Measurements from ENCODE around the gene TMEM30A.

The TMEM30A gene

GRCh38 chr6:75317503-75318206 is 33.1 kb upstream of the TMEM30A start:
- DNase-seq (ENCODE audit: low spot score): no peak
- no peak for TF ChIP-seq CTCF (IDR thresholded peaks at IDR 0.05; ENCODE audit: extremely low read depth, missing control alignments)

GRCh38 chr6:75315978-75316377 is 31.4 kb upstream of the TMEM30A start:
- TF ChIP-seq CTCF (IDR thresholded peaks at IDR 0.05; ENCODE audit: extremely low read depth, missing control alignments): no peak
- no peak for DNase-seq (ENCODE audit: low spot score)

- TF ChIP-seq CTCF (IDR thresholded peaks at IDR 0.05; ENCODE audit: extremely low read depth, missing control alignments): no peak
- no peak for DNase-seq (ENCODE audit: low spot score)
Measured at GRCh38 chr6:75308250-75308988, 23.8 kb upstream of the TMEM30A start.

DNA sequence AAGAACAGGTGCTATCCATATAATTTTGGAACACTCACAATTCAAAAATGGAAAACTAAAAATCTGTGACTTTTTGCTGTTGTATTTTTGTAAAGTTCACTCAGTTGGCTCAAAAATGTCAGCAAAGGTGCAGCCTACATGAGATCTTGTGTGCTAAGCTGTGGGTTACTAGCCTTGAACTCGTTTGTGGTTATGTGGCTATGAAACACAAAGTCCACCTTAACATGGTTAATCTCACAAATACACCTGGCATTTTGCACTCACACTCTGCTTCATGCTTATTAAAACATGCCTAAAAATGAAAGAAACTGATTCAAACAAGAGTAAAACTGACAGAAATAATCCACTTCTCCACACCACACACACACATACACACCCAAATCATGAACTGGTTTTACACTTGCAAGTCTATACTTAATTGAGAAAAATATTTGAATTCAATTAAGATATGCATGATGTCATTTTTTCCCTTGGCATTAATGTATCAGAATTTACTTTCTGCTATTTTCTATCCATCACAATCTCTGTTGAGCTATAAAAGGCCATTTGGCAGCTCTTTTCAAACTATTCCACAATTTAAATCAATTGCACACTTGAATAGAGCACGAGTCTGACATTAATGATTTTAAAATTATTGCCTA is 22.9 kb upstream of the TMEM30A start:
- TF ChIP-seq CTCF (IDR thresholded peaks at IDR 0.05; ENCODE audit: extremely low read depth, missing control alignments): no peak
- no peak for DNase-seq (ENCODE audit: low spot score)

DNA sequence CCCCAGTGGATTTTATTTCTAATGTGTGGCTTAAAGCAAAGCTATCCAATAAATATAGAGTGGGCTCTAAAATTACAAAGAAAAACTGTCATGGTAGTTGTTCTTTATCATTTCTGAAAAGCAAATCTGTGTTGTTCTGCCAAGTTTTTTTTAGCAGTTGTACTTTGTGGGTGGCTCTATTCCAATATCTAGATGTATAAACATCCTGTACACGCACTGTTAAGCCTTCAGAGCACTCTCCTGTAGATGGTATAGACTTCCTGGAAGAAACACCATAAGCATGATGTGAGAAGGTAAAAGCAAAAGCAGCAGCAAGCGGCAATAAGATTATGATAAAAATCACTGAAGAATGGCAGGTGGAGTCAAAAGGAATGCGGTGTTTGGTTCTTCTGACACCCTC is 21.5 kb upstream of the TMEM30A start:
- no peak for TF ChIP-seq CTCF (IDR thresholded peaks at IDR 0.05; ENCODE audit: extremely low read depth, missing control alignments)
- no peak for DNase-seq (ENCODE audit: low spot score)

DNA sequence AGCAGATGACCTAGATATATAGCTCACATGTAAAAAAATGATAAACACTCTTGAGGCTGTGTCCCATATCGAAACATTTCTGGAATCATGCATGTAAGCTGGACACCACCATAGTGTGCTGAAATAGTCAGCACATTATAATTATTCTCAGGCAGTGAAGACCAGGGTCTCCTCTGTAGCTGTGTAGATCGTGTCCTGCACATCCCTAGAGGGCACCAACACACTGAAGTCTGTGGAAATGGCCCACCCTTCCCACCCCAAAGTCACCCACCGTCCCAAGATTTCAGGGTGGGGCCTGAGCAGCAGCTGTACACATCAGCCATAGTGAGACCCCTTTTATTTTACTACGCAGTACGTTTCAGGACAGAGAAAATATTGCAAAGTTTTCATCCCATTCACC is 21.0 kb upstream of the TMEM30A start:
- DNase-seq (ENCODE audit: low spot score): no peak

More for the DNA sequence above, 21.0 kb upstream of the TMEM30A start:
- TF ChIP-seq CTCF (IDR thresholded peaks at IDR 0.05; ENCODE audit: extremely low read depth, missing control alignments): no peak

All from GM20000 (cell line).